Retinal pigment epithelial cell (primary cell): Measurements from ENCODE around the gene DYRK1A.
"Not testable (repeated sequence)": the region's sequence is repeated elsewhere in the genome, so short reads cannot be mapped to it uniquely, and the experiment has no call there.

Source experiments
- DNase-seq: peaks from one replicate; pipeline ENCODE4 v3.0.0-alpha.2; 2010; ENCODE audit warnings: low read depth
- H3K4me3 ChIP-seq: 2 replicates; pipeline ENCODE4 v1.5.1; 2011; ENCODE audit warnings: mild to moderate bottlenecking, low read length, control low read depth, moderate library complexity
- CTCF ChIP-seq: conservative IDR thresholded peaks from 2 replicates; pipeline ENCODE4 v1.5.1; 2011; ENCODE audit warnings: low read depth, low read length, control low read depth, inconsistent platforms

Gene DYRK1A

GRCh38 chr21:37366482-37367316, at the start of gene DYRK1A:
TSS of gene DYRK1A (plus strand) at chr21:37366773. CDS start at chr21:37420375, 53,602 bp downstream.
- peak; percentile 98 for DNase-seq
- TF ChIP-seq CTCF: no peak
- H3K4me3 ChIP-seq: peak within 1 kb of the TSS; percentile 84

- TF ChIP-seq CTCF: no peak
- DNase-seq: no peak
- no peak overlapping the region for H3K4me3 ChIP-seq
Observed at GRCh38 chr21:37319551-37319950, 47.0 kb upstream of the DYRK1A start.

GRCh38 chr21:37322084-37322483, 44.5 kb upstream of the DYRK1A start:
- TF ChIP-seq CTCF: no peak
- no peak overlapping the region for H3K4me3 ChIP-seq
- DNase-seq: no peak

- DNase-seq: no peak
- TF ChIP-seq CTCF: no peak
- H3K4me3 ChIP-seq: no peak overlapping the region
Observed at GRCh38 chr21:37324558-37324957, 42.0 kb upstream of the DYRK1A start.

GRCh38 chr21:37328147-37328546, 38.4 kb upstream of the DYRK1A start:
- not testable (repeated sequence) for DNase-seq, H3K4me3 ChIP-seq

GRCh38 chr21:37331411-37331810, 35.2 kb upstream of the DYRK1A start:
- no peak for DNase-seq
- TF ChIP-seq CTCF: no peak
- H3K4me3 ChIP-seq: no peak overlapping the region

- no peak overlapping the region for H3K4me3 ChIP-seq
- no peak for TF ChIP-seq CTCF
- no peak for DNase-seq
Observed at GRCh38 chr21:37335053-37335452, 31.5 kb upstream of the DYRK1A start.
